GM18858 (cell line): ENCODE measurements around the gene EME1.

Experiments
- ATAC-seq: cut with Tn5 transposase; IDR thresholded peaks from one replicate; pipeline ENCODE4 v1.9.1; 2021; ENCODE audit not compliant: unreplicated experiment

The EME1 gene

GRCh38 chr17:50362661-50363060, 10.4 kb upstream of the EME1 start:
- ATAC-seq, result no peak

- no peak for ATAC-seq
These were observed 9.6 kb upstream of the EME1 start for GRCh38 chr17:50363217-50364060.

GRCh38 chr17:50364061-50364458, 9.0 kb upstream of the EME1 start:
- no peak for ATAC-seq

GRCh38 chr17:50364715-50365114, 8.3 kb upstream of the EME1 start:
- ATAC-seq, result no peak

DNA sequence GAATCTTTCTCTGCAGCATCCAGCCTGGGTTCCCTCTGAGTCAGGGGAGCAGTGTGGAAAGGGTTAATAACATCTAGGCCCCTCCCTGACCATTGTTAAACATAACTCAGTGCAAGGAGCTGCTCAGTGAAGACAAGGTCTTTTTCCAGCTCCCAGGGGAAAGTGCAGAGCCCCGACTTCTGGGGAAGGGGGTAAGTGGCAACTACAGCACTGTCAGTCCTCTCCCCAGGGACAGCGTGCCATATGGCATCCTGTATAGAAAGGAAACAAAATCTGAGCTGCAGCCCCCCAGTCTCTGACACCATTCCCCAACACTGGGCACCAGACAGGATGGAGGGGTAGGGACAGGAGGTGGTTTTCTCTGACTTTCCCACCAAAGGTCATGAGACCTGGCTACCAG, 7.9 kb upstream of the EME1 start:
- no peak for ATAC-seq

GRCh38 chr17:50365649-50366393, 7.2 kb upstream of the EME1 start:
- ATAC-seq, result no peak

DNA sequence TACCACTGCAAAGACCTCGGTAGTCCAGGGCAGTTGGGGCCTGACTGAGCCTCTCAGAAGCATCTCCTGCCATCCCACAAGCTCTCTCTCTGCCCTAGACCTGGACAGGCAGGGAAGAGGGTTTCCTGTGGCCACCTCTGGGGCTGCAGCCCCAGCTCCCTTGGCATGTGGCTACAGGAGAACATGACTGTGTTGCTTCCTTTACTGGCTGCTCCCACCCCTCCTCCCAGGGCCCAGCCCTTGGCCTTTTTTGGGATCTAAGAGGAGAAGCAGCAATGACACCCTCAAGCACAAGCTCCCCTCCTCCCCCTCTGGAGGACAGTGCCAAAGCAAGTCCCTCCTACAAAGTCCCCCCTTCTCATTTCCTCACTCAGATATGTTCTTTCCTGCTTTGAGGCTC, 5.6 kb upstream of the EME1 start:
- ATAC-seq, result no peak

DNA sequence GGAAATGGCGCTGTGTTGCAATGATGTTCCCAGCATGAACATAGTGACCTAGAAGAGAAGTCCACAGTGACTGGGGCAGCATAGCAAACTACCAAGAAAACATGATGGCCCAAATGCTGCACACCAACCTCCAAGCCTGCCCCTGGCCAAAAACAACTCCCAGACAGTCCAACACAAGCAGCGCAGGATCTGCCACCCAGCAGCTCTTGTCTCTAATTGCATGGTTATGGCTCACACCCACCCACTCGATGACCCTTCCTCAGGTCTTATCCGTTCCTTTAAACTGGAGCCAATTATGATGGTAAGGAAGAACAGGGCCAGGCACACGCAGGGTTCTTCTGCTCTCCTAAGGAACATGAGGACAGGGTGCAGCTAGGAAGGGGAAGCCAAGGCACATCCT, 3.0 kb upstream of the EME1 start:
- no peak for ATAC-seq

GRCh38 chr17:50371526-50371925, 1.5 kb upstream of the EME1 start:
- no peak for ATAC-seq

DNA sequence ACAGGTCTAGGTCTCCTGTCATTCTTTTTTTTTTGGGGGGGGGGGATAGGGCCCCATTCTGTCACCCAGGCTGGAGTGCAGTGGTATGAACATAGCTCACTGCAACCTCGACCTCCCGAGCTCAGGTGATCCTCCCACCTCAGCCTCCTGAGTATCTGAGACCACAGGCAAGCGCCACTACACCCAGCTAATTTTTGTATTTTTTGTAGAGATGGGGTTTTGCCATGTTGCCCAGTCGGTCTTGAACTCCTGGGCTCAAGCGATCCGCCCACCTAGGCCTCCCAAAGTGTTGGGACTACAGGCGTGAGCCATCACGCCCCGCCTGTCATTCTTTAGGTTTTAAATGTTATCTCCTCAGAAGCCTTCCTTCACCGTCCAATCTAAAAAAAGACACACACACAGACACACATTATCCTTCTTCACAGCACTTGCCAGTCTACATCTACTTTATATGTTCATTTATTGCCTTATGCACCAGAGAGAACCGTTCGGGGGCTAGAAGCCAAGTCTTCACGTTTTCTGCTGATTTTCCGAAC, 739 bp upstream of the EME1 start:
- ATAC-seq, result no peak

DNA sequence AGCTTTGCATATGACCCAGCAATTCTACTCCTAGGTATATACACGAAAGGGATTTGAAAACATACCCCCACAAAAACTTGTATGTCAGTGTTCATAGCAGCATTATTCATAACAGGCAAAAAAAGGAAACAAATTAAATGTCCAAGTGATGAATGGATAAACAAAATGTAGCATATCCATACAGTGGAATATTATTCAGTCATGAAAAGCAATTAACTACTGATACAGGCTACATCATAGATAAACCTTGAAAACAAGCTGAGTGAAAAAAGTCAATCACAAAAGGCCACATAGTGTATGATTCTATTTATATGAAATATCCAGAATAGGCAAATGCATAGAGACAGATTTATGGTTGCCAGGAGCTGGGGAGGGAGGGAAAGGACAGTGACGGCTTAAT, 676 bp downstream of the EME1 start:
- ATAC-seq, result no peak

- no peak for ATAC-seq
These were observed 3.0 kb downstream of the EME1 start for GRCh38 chr17:50375858-50376538.

GRCh38 chr17:50379351-50380132, 6.5 kb downstream of the EME1 start:
- ATAC-seq, result no peak

DNA sequence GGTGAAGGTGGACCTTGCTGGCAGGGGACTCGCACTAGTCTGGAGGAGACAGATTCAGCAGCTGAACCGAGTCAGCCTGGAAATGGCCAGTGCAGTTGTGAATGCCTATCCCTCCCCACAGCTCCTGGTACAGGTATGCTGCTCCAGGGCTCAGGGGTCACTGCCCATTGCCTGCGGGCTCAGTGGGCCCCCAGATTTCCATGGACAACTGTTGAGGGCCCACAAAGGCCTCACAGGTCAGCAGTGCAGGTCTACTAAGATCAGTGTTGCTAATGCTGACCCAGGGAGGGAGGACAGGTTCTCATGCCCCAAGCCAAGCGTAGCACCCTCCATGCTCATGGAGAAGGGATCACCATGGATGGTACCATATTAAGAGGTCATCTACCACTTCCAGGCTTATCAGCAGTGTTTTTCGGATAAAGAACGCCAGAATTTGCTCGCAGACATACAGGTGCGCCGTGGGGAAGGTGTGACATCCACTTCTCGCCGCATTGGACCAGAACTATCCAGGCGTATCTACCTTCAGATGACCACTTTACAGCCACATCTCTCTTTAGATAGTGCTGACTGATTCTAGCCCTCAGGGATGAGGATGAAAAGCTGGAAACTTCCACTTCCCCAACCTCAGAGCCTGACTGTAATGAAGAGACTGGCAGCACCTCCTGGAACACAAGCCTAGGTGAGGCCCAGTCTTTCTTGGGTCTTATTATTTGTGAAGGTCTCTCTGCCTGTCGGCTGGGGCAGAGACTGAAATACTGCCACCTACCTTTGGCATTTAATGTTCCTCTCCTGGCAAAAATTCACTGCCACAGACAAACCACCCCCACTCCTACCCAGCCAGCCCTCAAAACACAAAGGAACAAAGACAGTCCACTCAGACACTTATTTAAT, 7.6 kb downstream of the EME1 start:
- no peak for ATAC-seq

- no peak for ATAC-seq
These were observed 8.3 kb downstream of the EME1 start for GRCh38 chr17:50381260-50381815.

GRCh38 chr17:50381920-50382319, 8.9 kb downstream of the EME1 start:
- no peak for ATAC-seq

DNA sequence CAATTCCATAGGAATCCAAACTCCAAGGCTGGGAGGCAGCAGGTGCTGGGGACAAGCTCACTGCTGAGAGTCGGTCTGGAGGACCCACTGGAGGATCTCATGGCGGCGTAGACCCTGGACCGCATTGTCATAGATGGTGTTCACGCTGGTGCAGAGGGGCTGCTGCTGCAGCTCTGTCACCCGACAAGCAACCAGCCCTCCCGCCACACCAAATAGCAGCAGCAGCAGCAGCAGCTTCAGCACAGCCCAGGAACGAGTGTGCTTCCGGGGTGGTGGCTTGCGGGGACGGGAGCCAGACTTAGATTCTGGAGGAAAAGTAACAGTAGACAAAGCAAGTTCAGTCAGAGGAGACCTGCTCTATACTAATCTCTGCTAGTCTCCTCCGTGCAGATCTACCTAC, 9.9 kb downstream of the EME1 start:
- ATAC-seq, result no peak

- ATAC-seq, result no peak
These were observed 13.5 kb downstream of the EME1 start for GRCh38 chr17:50386510-50386909.

- no peak for ATAC-seq
These were observed 15.7 kb downstream of the EME1 start for GRCh38 chr17:50388728-50389127.

GRCh38 chr17:50389534-50389933, 16.5 kb downstream of the EME1 start:
- no peak for ATAC-seq
